ENCODE measurements around the gene IL22RA1.

IL22RA1 gene

GRCh38 chr1:24114753-24115152 lies 28.2 kb downstream of the IL22RA1 start:
- DNase-seq (ENCODE audit: low read depth in 2 of 2) = no peak

GRCh38 chr1:24113641-24114033 lies 29.3 kb downstream of the IL22RA1 start:
- no peak for DNase-seq (ENCODE audit: low read depth in 2 of 2)

GRCh38 chr1:24111996-24112779 lies 30.8 kb downstream of the IL22RA1 start, which contains the start of gene MYOM3:
Gene MYOM3 (minus strand): TSS chr1:24112135. CDS start chr1:24108636, 3,499 bp downstream.
- DNase-seq (ENCODE audit: low read depth in 2 of 2) = peak; percentile 2 to 15

GRCh38 chr1:24111262-24111995 lies 31.5 kb downstream of the IL22RA1 start:
- DNase-seq (ENCODE audit: low read depth in 2 of 2) = no peak

- no peak for DNase-seq (ENCODE audit: low read depth in 2 of 2)
Measured at GRCh38 chr1:24110642-24111261, 32.2 kb downstream of the IL22RA1 start.

GRCh38 chr1:24109686-24110475 lies 33.1 kb downstream of the IL22RA1 start:
- no peak for DNase-seq (ENCODE audit: low read depth in 2 of 2)

GRCh38 chr1:24109166-24109483 lies 33.8 kb downstream of the IL22RA1 start:
- DNase-seq (ENCODE audit: low read depth in 2 of 2) = no peak

- no peak for DNase-seq (ENCODE audit: low read depth in 2 of 2)
Measured at GRCh38 chr1:24108334-24109165, 34.4 kb downstream of the IL22RA1 start.

- DNase-seq (ENCODE audit: low read depth in 2 of 2) = no peak
Measured at GRCh38 chr1:24107462-24108138, 35.3 kb downstream of the IL22RA1 start.

GRCh38 chr1:24105368-24106160 lies 37.4 kb downstream of the IL22RA1 start:
- no peak for DNase-seq (ENCODE audit: low read depth in 2 of 2)

- DNase-seq (ENCODE audit: low read depth in 2 of 2) = no peak
Measured at GRCh38 chr1:24104854-24105253, 38.1 kb downstream of the IL22RA1 start.

- no peak for DNase-seq (ENCODE audit: low read depth in 2 of 2)
Measured at GRCh38 chr1:24103879-24104278, 39.1 kb downstream of the IL22RA1 start.

- DNase-seq (ENCODE audit: low read depth in 2 of 2) = no peak
Measured at GRCh38 chr1:24103408-24103807, 39.5 kb downstream of the IL22RA1 start.

- no peak for DNase-seq (ENCODE audit: low read depth in 2 of 2)
Measured at GRCh38 chr1:24102961-24103360, 40.0 kb downstream of the IL22RA1 start.

- no peak for DNase-seq (ENCODE audit: low read depth in 2 of 2)
Measured at GRCh38 chr1:24101796-24102586, 40.9 kb downstream of the IL22RA1 start.

- DNase-seq (ENCODE audit: low read depth in 2 of 2) = no peak
Measured at GRCh38 chr1:24100945-24101737, 41.8 kb downstream of the IL22RA1 start.

GRCh38 chr1:24098943-24099638 lies 43.8 kb downstream of the IL22RA1 start:
- no peak for DNase-seq (ENCODE audit: low read depth in 2 of 2)
